Breast epithelium (tissue), 3 donors: ENCODE measurements around the gene FAM83F.

Experiments used
- POLR2A ChIP-seq: fragments of 450-650 bp; IDR thresholded peaks from one replicate; pipeline ENCODE4 v1.6.1; 2016; ENCODE audit warnings: antibody characterized with exemption, mild to moderate bottlenecking, moderate library complexity
- POLR2AphosphoS5 ChIP-seq, 3 donors: sonication (generic); formaldehyde crosslinking; IDR thresholded peaks; one replicate each; pipeline ENCODE4 v1.6.1; 2017; ENCODE audit warnings: antibody characterized with exemption in 3 of 3
- TF ChIP-seq, protein P1 (sequence below), 3 donors: fragments of 450-650 bp; IDR thresholded peaks; one replicate each; pipeline ENCODE4 v1.5.1; 2016 to 2017; ENCODE audit warnings: antibody characterized with exemption in 3 of 3, mild to moderate bottlenecking in 3 of 3, moderate library complexity in 3 of 3

DNA sequence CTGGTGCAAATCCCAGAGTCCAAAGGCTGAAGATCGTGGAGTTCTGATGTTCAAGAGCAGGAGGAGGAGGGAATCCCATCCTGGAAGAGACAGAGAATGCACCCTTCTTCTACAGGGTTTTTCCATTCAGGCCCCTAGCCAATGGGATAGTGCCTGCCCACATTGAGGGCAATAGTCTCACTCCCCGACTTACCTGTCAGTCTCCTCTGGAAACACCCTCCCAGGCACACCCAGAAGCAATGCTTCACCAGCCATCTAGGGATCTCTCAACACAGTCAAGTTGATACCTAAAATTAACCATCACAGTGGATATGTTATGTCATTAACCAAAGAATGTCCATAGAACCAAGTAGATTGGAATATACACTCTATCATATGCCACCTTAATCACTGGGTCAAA lies 72.9 kb downstream of the FAM83F start:
- TF ChIP-seq POLR2A (no peak), POLR2AphosphoS5 (IDR thresholded peaks at IDR 0.05) (no peak)
- TF ChIP-seq, protein P1, sequence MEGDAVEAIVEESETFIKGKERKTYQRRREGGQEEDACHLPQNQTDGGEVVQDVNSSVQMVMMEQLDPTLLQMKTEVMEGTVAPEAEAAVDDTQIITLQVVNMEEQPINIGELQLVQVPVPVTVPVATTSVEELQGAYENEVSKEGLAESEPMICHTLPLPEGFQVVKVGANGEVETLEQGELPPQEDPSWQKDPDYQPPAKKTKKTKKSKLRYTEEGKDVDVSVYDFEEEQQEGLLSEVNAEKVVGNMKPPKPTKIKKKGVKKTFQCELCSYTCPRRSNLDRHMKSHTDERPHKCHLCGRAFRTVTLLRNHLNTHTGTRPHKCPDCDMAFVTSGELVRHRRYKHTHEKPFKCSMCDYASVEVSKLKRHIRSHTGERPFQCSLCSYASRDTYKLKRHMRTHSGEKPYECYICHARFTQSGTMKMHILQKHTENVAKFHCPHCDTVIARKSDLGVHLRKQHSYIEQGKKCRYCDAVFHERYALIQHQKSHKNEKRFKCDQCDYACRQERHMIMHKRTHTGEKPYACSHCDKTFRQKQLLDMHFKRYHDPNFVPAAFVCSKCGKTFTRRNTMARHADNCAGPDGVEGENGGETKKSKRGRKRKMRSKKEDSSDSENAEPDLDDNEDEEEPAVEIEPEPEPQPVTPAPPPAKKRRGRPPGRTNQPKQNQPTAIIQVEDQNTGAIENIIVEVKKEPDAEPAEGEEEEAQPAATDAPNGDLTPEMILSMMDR (IDR thresholded peaks at IDR 0.05), result no peak
